Stromal cell of bone marrow (primary cell): ENCODE results near the gene DIS3L.
A peak's percentile ranks its signal among the peaks of the same experiment; 100 is the strongest.
"Not testable (repeated sequence)": the region's sequence is repeated elsewhere in the genome, so short reads cannot be mapped to it uniquely, and the experiment has no call there.

Experiments
- DNase-seq: peaks from one replicate; pipeline ENCODE4 v3.0.0-alpha.2; 2012; ENCODE audit warnings: low read depth

DIS3L gene

GRCh38 chr15:66310786-66311185, 17.4 kb downstream of the DIS3L start:
- DNase-seq = no peak

GRCh38 chr15:66312144-66312543, 18.8 kb downstream of the DIS3L start:
- no peak for DNase-seq

- no peak for DNase-seq
These were observed 30.1 kb downstream of the DIS3L start for GRCh38 chr15:66323312-66323928.

GRCh38 chr15:66326051-66326450, 32.7 kb downstream of the DIS3L start:
- no peak for DNase-seq

GRCh38 chr15:66327736-66328135, 34.4 kb downstream of the DIS3L start:
- no peak for DNase-seq

- no peak for DNase-seq
These were observed 35.4 kb downstream of the DIS3L start for GRCh38 chr15:66328771-66329170.

GRCh38 chr15:66348530-66348929, 55.2 kb downstream of the DIS3L start:
- DNase-seq = not testable (repeated sequence)

- DNase-seq = no peak
These were observed 62.6 kb downstream of the DIS3L start for GRCh38 chr15:66356077-66356358.

- peak; percentile 90 for DNase-seq
These were observed 63.2 kb downstream of the DIS3L start, which contains the start of gene TIPIN for GRCh38 chr15:66356359-66357236. Gene TIPIN, minus strand, starts transcription at chr15:66356685. Its CDS starts 3,738 bp downstream, at chr15:66352947.

GRCh38 chr15:66359740-66360139, 66.4 kb downstream of the DIS3L start:
- DNase-seq = no peak

GRCh38 chr15:66361745-66362460, 68.5 kb downstream of the DIS3L start:
- not testable (repeated sequence) for DNase-seq

GRCh38 chr15:66362776-66363175, 69.4 kb downstream of the DIS3L start:
- no peak for DNase-seq

- DNase-seq = no peak
These were observed 71.7 kb downstream of the DIS3L start for GRCh38 chr15:66364944-66365528.

- no peak for DNase-seq
These were observed 76.6 kb downstream of the DIS3L start for GRCh38 chr15:66369773-66370651.

- no peak for DNase-seq
These were observed 80.8 kb downstream of the DIS3L start for GRCh38 chr15:66374179-66374578.

GRCh38 chr15:66378814-66379430, 85.6 kb downstream of the DIS3L start:
- no peak for DNase-seq

GRCh38 chr15:66381376-66381775, 88.0 kb downstream of the DIS3L start:
- DNase-seq = not testable (repeated sequence)
